Natural killer cell (primary cell): ENCODE results near the gene CDK4. TPM values are rescaled to one million over a fixed set of nuclear protein-coding genes. Genes with fewer than 3 reads are reported as not detected.
"Not testable (repeated sequence)": the region's sequence is repeated elsewhere in the genome, so short reads cannot be mapped to it uniquely, and the experiment has no call there.

ENCODE experiments used
- ATAC-seq, 3 donors: fragments of 150-1000 bp in 2 of 3; fragments of 200-7000 bp in 1 of 3; cut with Tn5 transposase; 1 replicate in 1 of 3; 2 replicates in 2 of 3; pipeline ENCODE4 v1.10.0; 2021; ENCODE audit warnings: mild to moderate bottlenecking in 2 of 3, moderate library complexity in 2 of 3
- DNase-seq, 2 donors: peaks; one replicate each; pipeline versions ENCODE4 v3.0.0 to v3.0.0-alpha.2; 2013 to 2021; ENCODE audit warnings: mixed read lengths in 1 of 2
- H3K27ac ChIP-seq: one replicate; pipeline ENCODE4 v1.5.1; 2013; ENCODE audit warnings: mild to moderate bottlenecking, low read length
- H3K27me3 ChIP-seq: one replicate; pipeline ENCODE4 v1.6.1; 2013; ENCODE audit warnings: low read length; ENCODE audit not compliant: control insufficient read depth, insufficient read depth
- H3K36me3 ChIP-seq: one replicate; pipeline ENCODE4 v1.6.1; 2013; ENCODE audit warnings: low read length; ENCODE audit not compliant: control insufficient read depth, insufficient read depth
- H3K4me1 ChIP-seq: one replicate; pipeline ENCODE4 v1.6.1; 2013; ENCODE audit warnings: low read length; ENCODE audit not compliant: control insufficient read depth, insufficient read depth
- H3K4me3 ChIP-seq: one replicate; pipeline ENCODE4 v1.5.1; 2013; ENCODE audit warnings: low read length
- H3K9me3 ChIP-seq: one replicate; pipeline ENCODE4 v1.6.1; 2013; ENCODE audit warnings: low read length; ENCODE audit not compliant: control insufficient read depth, insufficient read depth
- H3K27ac Mint-ChIP-seq, 2 donors: one replicate each; pipeline ENCODE4 v1.8.0; 2022; ENCODE audit warnings: mild to moderate bottlenecking in 2 of 2, mixed read lengths in 2 of 2, moderate library complexity in 1 of 2
- H3K27me3 Mint-ChIP-seq, 2 donors: one replicate each; pipeline ENCODE4 v1.8.0; 2022; ENCODE audit warnings: low read depth in 2 of 2, mixed read lengths in 2 of 2
- H3K36me3 Mint-ChIP-seq: one replicate; pipeline ENCODE4 v1.8.0; 2022; ENCODE audit warnings: mixed read lengths
- H3K4me1 Mint-ChIP-seq, 2 donors: one replicate each; pipeline ENCODE4 v1.8.0; 2022; ENCODE audit warnings: mixed read lengths in 2 of 2
- H3K4me3 Mint-ChIP-seq: one replicate; pipeline ENCODE4 v1.8.0; 2022; ENCODE audit warnings: mild to moderate bottlenecking, moderate library complexity, mixed read lengths
- H3K9me3 Mint-ChIP-seq, 2 donors: one replicate each; pipeline ENCODE4 v1.8.0; 2022; ENCODE audit warnings: mixed read lengths in 2 of 2
- CTCF ChIP-seq: fragments of 200-600 bp; IDR thresholded peaks from one replicate; pipeline ENCODE4 v1.8.0; 2022; ENCODE audit warnings: antibody characterized with exemption
- WGBS: methylation state at CpG from one replicate; pipeline ENCODE4 v1.1.7; 2013; ENCODE audit warnings: missing lambda C conversion rate; ENCODE audit not compliant: insufficient coverage; 5-methylcytosine and 5-hydroxymethylcytosine counted together
- intact Hi-C: fragments of 100-400 bp; cut with micrococcal nuclease; formaldehyde crosslinking; loops from one replicate; pipeline ENCODE4 v1.14.2; 2022
- total RNA-seq, 4 donors: library from RNA; stranded (reverse); fragments of 120-200 nt in 1 of 4; gene quantifications; one replicate each; pipeline versions ENCODE4 v1.2.3 to v1.2.4, GENCODE V29; 2013 to 2022

Gene CDK4
- total RNA-seq, 3 donors from 2014 or later (not counting 1 experiment from before 2014, with no cell fraction given): 30.7 to 39.5 (median 37.7) TPM

GRCh38 chr12:57723630-57723962 lies 28.5 kb downstream of the CDK4 start:
- Mint-ChIP-seq H3K4me3 (no peak overlapping the region), H3K36me3 (peaks cover 9% of the 10 kb centered on the region), H3K27ac (peak overlapping the region; percentile 58 to 74), H3K27me3 (no peaks in the 10 kb centered on the region), H3K9me3 (no peaks in the 10 kb centered on the region), H3K4me1 (peaks cover 17 to 19% of the 10 kb centered on the region in 2 donors)
- peaks cover 6% of the 10 kb centered on the region for H3K4me1 ChIP-seq
- no peak for TF ChIP-seq CTCF
- intact Hi-C loops: no loop called here
- peaks cover 55% of the 10 kb centered on the region for H3K36me3 ChIP-seq
- H3K9me3 ChIP-seq: no peaks in the 10 kb centered on the region
- no peak for ATAC-seq
- no CpG with 5 or more reads among the region's 2 CpGs for WGBS
- no peaks in the 10 kb centered on the region for H3K27me3 ChIP-seq
- DNase-seq: peak in 1 of 2 donors; percentile 3
- H3K4me3 ChIP-seq: no peak overlapping the region
- no peak overlapping the region for H3K27ac ChIP-seq

- no peaks in the 10 kb centered on the region for H3K9me3 ChIP-seq
- intact Hi-C loops: no loop called here
- H3K27me3 ChIP-seq: no peaks in the 10 kb centered on the region
- DNase-seq (no peak), ATAC-seq (no peak)
- H3K4me1 ChIP-seq: peaks cover 6% of the 10 kb centered on the region
- no peaks in the 10 kb centered on the region for H3K9me3 Mint-ChIP-seq
- 90% methylated on average over 11 of the region's 11 CpGs for WGBS
- peaks cover 57% of the 10 kb centered on the region for H3K36me3 ChIP-seq
- peak overlapping the region; percentile 58 to 74 for H3K27ac Mint-ChIP-seq
- H3K36me3 Mint-ChIP-seq: peaks cover 9% of the 10 kb centered on the region
- H3K4me3 Mint-ChIP-seq: no peak overlapping the region
- no peak overlapping the region for H3K4me3 ChIP-seq
- H3K4me1 Mint-ChIP-seq: peaks cover 17 to 19% of the 10 kb centered on the region in 2 donors
- no peak overlapping the region for H3K27ac ChIP-seq
- no peak for TF ChIP-seq CTCF
- no peaks in the 10 kb centered on the region for H3K27me3 Mint-ChIP-seq
These were observed 29.1 kb downstream of the CDK4 start for GRCh38 chr12:57722716-57723629.

GRCh38 chr12:57721846-57722608 lies 30.1 kb downstream of the CDK4 start:
- H3K9me3 Mint-ChIP-seq, intact Hi-C loops, H3K36me3 Mint-ChIP-seq, H3K27me3 ChIP-seq, H3K27me3 Mint-ChIP-seq, ATAC-seq, H3K4me3 ChIP-seq, H3K27ac ChIP-seq, H3K4me3 Mint-ChIP-seq, H3K9me3 ChIP-seq, H3K4me1 ChIP-seq, DNase-seq: not testable (repeated sequence)
- peak overlapping the region; percentile 18 to 61 for H3K27ac Mint-ChIP-seq
- peaks cover 55% of the 10 kb centered on the region for H3K36me3 ChIP-seq
- WGBS: 97% methylated on average over 16 of the region's 16 CpGs
- peaks cover 17 to 19% of the 10 kb centered on the region in 2 donors for H3K4me1 Mint-ChIP-seq
